GM12864 (cell line): ENCODE measurements around the gene THSD4.

Source experiments
- DNase-seq: peaks from one replicate; pipeline ENCODE4 v3.0.0-alpha.2; 2011; ENCODE audit warnings: low read depth
- H3K4me3 ChIP-seq: 2 replicates; pipeline ENCODE4 v1.5.1; 2011; ENCODE audit warnings: mild to moderate bottlenecking, low read depth, low read length, control low read depth
- TF ChIP-seq, protein P1 (sequence below): IDR thresholded peaks from 2 replicates; pipeline ENCODE4 v1.5.1; 2011; ENCODE audit warnings: low read depth, mild to moderate bottlenecking, moderate library complexity, low read length, control low read depth, inconsistent platforms; ENCODE audit errors: missing control alignments

The THSD4 gene

GRCh38 chr15:71562251-71562650, 447.0 kb downstream of the THSD4 start:
- TF ChIP-seq, protein P1, sequence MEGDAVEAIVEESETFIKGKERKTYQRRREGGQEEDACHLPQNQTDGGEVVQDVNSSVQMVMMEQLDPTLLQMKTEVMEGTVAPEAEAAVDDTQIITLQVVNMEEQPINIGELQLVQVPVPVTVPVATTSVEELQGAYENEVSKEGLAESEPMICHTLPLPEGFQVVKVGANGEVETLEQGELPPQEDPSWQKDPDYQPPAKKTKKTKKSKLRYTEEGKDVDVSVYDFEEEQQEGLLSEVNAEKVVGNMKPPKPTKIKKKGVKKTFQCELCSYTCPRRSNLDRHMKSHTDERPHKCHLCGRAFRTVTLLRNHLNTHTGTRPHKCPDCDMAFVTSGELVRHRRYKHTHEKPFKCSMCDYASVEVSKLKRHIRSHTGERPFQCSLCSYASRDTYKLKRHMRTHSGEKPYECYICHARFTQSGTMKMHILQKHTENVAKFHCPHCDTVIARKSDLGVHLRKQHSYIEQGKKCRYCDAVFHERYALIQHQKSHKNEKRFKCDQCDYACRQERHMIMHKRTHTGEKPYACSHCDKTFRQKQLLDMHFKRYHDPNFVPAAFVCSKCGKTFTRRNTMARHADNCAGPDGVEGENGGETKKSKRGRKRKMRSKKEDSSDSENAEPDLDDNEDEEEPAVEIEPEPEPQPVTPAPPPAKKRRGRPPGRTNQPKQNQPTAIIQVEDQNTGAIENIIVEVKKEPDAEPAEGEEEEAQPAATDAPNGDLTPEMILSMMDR: no peak
- H3K4me3 ChIP-seq: no peak overlapping the region
- DNase-seq: no peak

DNA sequence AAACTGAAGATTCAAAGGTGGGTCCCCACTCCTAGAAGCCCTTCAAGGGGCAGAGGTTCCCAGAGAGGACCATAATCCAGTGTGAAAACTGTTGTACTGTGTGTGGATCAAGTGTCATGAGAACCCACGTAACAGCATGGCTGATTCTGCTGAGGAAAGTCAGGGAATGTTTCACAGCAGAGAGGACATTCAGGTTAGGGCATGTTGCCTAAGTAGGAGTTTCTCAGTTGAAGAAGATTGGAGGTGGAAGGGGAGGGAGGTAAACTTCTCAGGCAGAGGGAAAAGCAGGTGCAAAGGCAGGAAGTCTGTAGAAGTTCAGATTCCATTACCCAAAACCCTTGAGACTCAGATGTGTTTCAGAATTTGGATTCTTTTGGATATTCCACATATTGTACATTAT, 448.9 kb downstream of the THSD4 start:
- TF ChIP-seq, protein P1: no peak
- H3K4me3 ChIP-seq: no peak overlapping the region

DNA sequence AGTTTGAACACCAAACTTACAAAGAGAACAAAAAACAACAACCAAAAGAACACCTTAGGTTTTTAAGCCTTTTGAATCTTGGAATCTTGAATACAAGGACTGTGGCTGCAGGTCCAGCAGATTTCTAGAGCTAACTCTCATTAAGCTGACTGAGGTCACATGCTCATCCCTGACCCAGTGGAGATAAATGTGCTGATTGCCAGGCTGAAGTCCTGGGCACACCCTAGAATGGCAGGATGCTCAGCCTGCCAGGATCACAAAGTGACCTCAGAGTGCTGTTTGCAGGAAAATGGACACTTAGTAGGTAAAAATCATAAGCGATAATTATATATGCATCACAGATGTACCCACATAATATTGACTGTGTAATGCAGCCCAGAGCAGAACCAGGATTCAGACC, 449.7 kb downstream of the THSD4 start:
- no peak for DNase-seq
- TF ChIP-seq, protein P1: no peak
- H3K4me3 ChIP-seq: no peak overlapping the region

More for the DNA sequence above, 448.9 kb downstream of the THSD4 start:
- no peak for DNase-seq

DNA sequence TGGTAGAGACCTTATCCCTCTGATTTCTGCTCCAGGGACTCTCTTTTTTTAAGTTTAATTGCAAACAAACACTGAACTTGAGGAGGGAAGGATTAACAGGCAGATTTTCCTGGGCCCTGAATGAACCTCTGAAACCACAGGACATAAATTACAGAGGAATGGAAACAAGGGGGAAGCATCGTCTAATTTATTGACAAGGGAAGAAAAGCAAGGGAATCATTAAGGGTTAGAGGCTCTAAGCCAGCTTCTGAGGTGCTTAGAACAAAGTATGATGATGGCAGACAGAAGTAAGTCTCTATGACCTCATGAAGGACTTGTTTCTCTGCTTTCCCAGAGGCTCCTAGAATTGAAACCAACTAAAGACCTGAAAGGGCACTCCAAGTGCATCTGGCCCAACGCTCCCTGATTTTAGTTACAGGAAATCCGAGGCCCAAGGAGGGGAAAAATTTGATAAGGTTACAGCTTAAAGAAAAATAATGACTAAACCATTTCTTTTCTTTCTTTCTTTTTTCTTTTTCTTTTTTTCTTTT, 450.4 kb downstream of the THSD4 start:
- no peak overlapping the region for H3K4me3 ChIP-seq
- TF ChIP-seq, protein P1: no peak
- no peak for DNase-seq

- no peak for DNase-seq
- H3K4me3 ChIP-seq: no peak overlapping the region
- TF ChIP-seq, protein P1: no peak
Observed at GRCh38 chr15:71566226-71566625, 451.0 kb downstream of the THSD4 start.

DNA sequence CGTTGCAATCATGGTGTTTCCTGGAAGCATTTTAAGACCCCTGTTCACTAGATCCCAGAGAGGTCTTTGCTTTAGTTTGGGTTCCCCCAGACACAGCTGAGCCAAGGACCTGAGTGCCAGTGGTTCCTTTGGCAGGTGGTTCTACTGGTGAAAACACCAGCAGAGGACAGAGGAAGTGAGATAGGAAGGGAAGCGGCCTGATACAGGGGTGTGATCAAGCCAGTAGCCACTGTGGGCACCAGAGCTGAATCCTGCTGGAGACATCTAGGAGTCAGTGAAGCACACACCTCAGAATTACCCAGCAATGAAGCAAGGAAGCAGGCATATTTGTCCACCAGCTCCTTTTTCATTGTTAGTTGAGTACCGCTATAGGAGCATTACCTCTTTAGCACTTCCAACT, 451.9 kb downstream of the THSD4 start:
- TF ChIP-seq, protein P1: no peak
- DNase-seq: no peak
- no peak overlapping the region for H3K4me3 ChIP-seq

GRCh38 chr15:71568227-71568626, 453.0 kb downstream of the THSD4 start:
- TF ChIP-seq, protein P1: no peak
- no peak for DNase-seq
- no peak overlapping the region for H3K4me3 ChIP-seq
